DND-41 (cell line): Measurements from ENCODE around the gene RBM42.
"Not testable (repeated sequence)": the region's sequence is repeated elsewhere in the genome, so short reads cannot be mapped to it uniquely, and the experiment has no call there.

Experiments used
- ATAC-seq: fragments of 200-7000 bp; cut with Tn5 transposase; 3 replicates; pipeline ENCODE4 v1.9.1; 2021; ENCODE audit warnings: low read depth; ENCODE audit not compliant: insufficient read depth
- DNase-seq: peaks from one replicate; pipeline ENCODE4 v3.0.0-alpha.2; 2020
- H2AFZ ChIP-seq: 2 replicates; pipeline ENCODE4 v1.6.0; 2012; ENCODE audit warnings: low read depth, low read length
- H3K27ac ChIP-seq: 2 replicates; pipeline ENCODE4 v1.5.1; 2012; ENCODE audit warnings: low read length, inconsistent platforms
- H3K27me3 ChIP-seq: fragments of 200-600 bp; sonication (generic); 2 replicates; pipeline ENCODE4 v1.6.0; 2012; ENCODE audit warnings: low read length, mild to moderate bottlenecking, inconsistent platforms; ENCODE audit not compliant: insufficient read depth, poor library complexity
- H3K36me3 ChIP-seq: 2 replicates; pipeline ENCODE4 v1.5.1; 2012; ENCODE audit warnings: low read length, inconsistent platforms; ENCODE audit not compliant: insufficient read depth
- H3K4me1 ChIP-seq: 2 replicates; pipeline ENCODE4 v1.5.1; 2012; ENCODE audit warnings: mild to moderate bottlenecking, low read length; ENCODE audit not compliant: insufficient read depth
- H3K4me2 ChIP-seq: 2 replicates; pipeline ENCODE4 v1.6.0; 2012; ENCODE audit warnings: mild to moderate bottlenecking, moderate library complexity, low read length, inconsistent platforms; ENCODE audit not compliant: insufficient read depth
- H3K4me3 ChIP-seq, 2 experiments: fragments of 200-600 bp in 1 of 2; shearing (Covaris generic) in 1 of 2; 2 replicates each; pipeline ENCODE4 v1.5.1; 2012 to 2016; ENCODE audit warnings: inconsistent platforms in 2 of 2, low read length in 2 of 2, mild to moderate bottlenecking in 2 of 2, low read depth in 1 of 2, moderate library complexity in 1 of 2
- H3K79me2 ChIP-seq: 2 replicates; pipeline ENCODE4 v1.6.0; 2012; ENCODE audit warnings: low read length, inconsistent platforms; ENCODE audit not compliant: insufficient read depth
- H3K9ac ChIP-seq: 2 replicates; pipeline ENCODE4 v1.6.0; 2012; ENCODE audit warnings: low read depth, mild to moderate bottlenecking, inconsistent platforms, low read length, moderate library complexity
- H3K9me3 ChIP-seq: 2 replicates; pipeline ENCODE4 v1.5.1; 2012; ENCODE audit warnings: low read length, moderate library complexity, mild to moderate bottlenecking, inconsistent platforms; ENCODE audit not compliant: insufficient read depth, severe bottlenecking
- H4K20me1 ChIP-seq: 2 replicates; pipeline ENCODE4 v1.6.0; 2012; ENCODE audit warnings: low read length; ENCODE audit not compliant: insufficient read depth
- CTCF ChIP-seq: IDR thresholded peaks from 2 replicates; pipeline ENCODE4 v1.5.1; 2012; ENCODE audit warnings: borderline replicate concordance, low read length, moderate library complexity, mild to moderate bottlenecking; ENCODE audit not compliant: poor library complexity, severe bottlenecking; ENCODE audit errors: extremely low read depth
- EZH2 ChIP-seq: IDR thresholded peaks from 3 replicates; pipeline ENCODE4 v1.6.1; 2012; ENCODE audit warnings: borderline replicate concordance, low read depth, mild to moderate bottlenecking, moderate library complexity, low read length, inconsistent platforms; ENCODE audit not compliant: severe bottlenecking

Gene RBM42

GRCh38 chr19:35587321-35587720, 41.5 kb upstream of the RBM42 start:
- H3K36me3 ChIP-seq, result no peaks in the 10 kb centered on the region
- no peak for ATAC-seq
- H3K4me2 ChIP-seq, result no peak overlapping the region
- no peaks in the 10 kb centered on the region for H3K79me2 ChIP-seq
- no peaks in the 10 kb centered on the region for H3K4me1 ChIP-seq
- no peak for TF ChIP-seq CTCF
- TF ChIP-seq EZH2, result no peak
- H3K27me3 ChIP-seq, result no peaks in the 10 kb centered on the region
- no peak overlapping the region for H3K4me3 ChIP-seq
- no peaks in the 10 kb centered on the region for H3K9me3 ChIP-seq
- no peaks in the 10 kb centered on the region for H4K20me1 ChIP-seq
- no peak for DNase-seq
- no peak overlapping the region for H3K9ac ChIP-seq
- no peak overlapping the region for H3K27ac ChIP-seq
- H2AFZ ChIP-seq, result no peak overlapping the region

GRCh38 chr19:35590875-35591274, 38.0 kb upstream of the RBM42 start:
- H3K4me3 ChIP-seq, result no peak overlapping the region
- no peak for ATAC-seq
- no peaks in the 10 kb centered on the region for H3K27me3 ChIP-seq
- TF ChIP-seq EZH2 (no peak), CTCF (no peak)
- no peak for DNase-seq
- no peak overlapping the region for H3K9ac ChIP-seq
- no peaks in the 10 kb centered on the region for H3K79me2 ChIP-seq
- no peaks in the 10 kb centered on the region for H3K4me1 ChIP-seq
- no peak overlapping the region for H3K4me2 ChIP-seq
- H3K36me3 ChIP-seq, result no peaks in the 10 kb centered on the region
- no peaks in the 10 kb centered on the region for H4K20me1 ChIP-seq
- no peaks in the 10 kb centered on the region for H3K9me3 ChIP-seq
- no peak overlapping the region for H3K27ac ChIP-seq
- H2AFZ ChIP-seq, result no peak overlapping the region

DNA sequence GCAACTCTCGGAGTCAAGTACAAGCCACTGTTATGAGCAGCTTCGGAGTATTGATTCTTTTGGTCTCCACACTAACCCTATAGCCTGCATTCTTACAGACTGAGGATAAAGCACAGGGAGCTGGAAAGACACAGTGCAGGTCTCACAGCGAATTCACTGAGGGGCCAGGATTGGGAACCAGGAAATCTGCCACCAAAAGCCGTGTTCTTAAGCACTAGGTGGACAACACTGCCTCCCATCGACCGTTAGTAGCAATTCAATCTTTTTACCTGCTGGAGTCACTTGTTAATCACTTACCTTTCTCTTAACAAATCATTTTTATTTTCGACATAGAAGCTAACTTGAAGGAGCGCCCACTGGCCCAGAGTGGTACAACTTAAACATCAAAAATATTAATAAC, 36.6 kb upstream of the RBM42 start:
- Histone ChIP-seq H2AFZ (peak overlapping the region; percentile 62; the same call in 1 of the 2 replicates), H3K9ac (no peak overlapping the region), H4K20me1 (no peaks in the 10 kb centered on the region), H3K4me2 (no peak overlapping the region), H3K36me3 (no peaks in the 10 kb centered on the region), H3K27ac (no peak overlapping the region), H3K9me3 (no peaks in the 10 kb centered on the region), H3K4me3 (no peak overlapping the region), H3K79me2 (no peaks in the 10 kb centered on the region), H3K27me3 (no peaks in the 10 kb centered on the region), H3K4me1 (no peaks in the 10 kb centered on the region)
- ATAC-seq (no peak), DNase-seq (no peak)
- TF ChIP-seq CTCF, result peak; percentile 65
- TF ChIP-seq EZH2, result no peak

- H3K4me1 ChIP-seq, H4K20me1 ChIP-seq, H2AFZ ChIP-seq, H3K79me2 ChIP-seq, H3K9me3 ChIP-seq, H3K4me3 ChIP-seq, H3K27ac ChIP-seq, H3K9ac ChIP-seq, DNase-seq, ATAC-seq, H3K4me2 ChIP-seq, H3K36me3 ChIP-seq, H3K27me3 ChIP-seq: not testable (repeated sequence)
These were observed 33.8 kb upstream of the RBM42 start for GRCh38 chr19:35595026-35595425.
